ENCODE data around the gene SNAP91.

Gene SNAP91

GRCh38 chr6:83597511-83597910, 111.4 kb downstream of the SNAP91 start:
- no peak overlapping the region for H3K4me3 ChIP-seq (ENCODE audit: low read depth in 1 of 2, low read length in 2 of 2)
- no peak overlapping the region for H3K4me2 ChIP-seq (ENCODE audit: insufficient read depth, low read length)
- no peak overlapping the region for H2AFZ ChIP-seq (ENCODE audit: low read depth, low read length)
- no peak overlapping the region for H3K9ac ChIP-seq (ENCODE audit: low read depth, low read length)
- DNase-seq = no peak
- H3K36me3 ChIP-seq (ENCODE audit: insufficient read depth, low read length) = no peaks in the 10 kb centered on the region
- TF ChIP-seq EZH2 (IDR thresholded peaks at IDR 0.05; ENCODE audit: borderline replicate concordance, low read depth, low read length, severe bottlenecking) = no peak
- TF ChIP-seq CTCF (IDR thresholded peaks at IDR 0.05; ENCODE audit: borderline replicate concordance, extremely low read depth, low read length, poor library complexity, severe bottlenecking) = no peak
- H3K79me2 ChIP-seq (ENCODE audit: insufficient read depth, low read length) = no peaks in the 10 kb centered on the region
- H3K27ac ChIP-seq (ENCODE audit: low read length) = no peak overlapping the region
- no peaks in the 10 kb centered on the region for H3K9me3 ChIP-seq (ENCODE audit: insufficient read depth, low read length, severe bottlenecking)
- no peaks in the 10 kb centered on the region for H3K4me1 ChIP-seq (ENCODE audit: insufficient read depth, low read length)
- H3K27me3 ChIP-seq (ENCODE audit: insufficient read depth, low read length, poor library complexity) = no peaks in the 10 kb centered on the region
- no peak for ATAC-seq (ENCODE audit: insufficient read depth, low read depth)
- H4K20me1 ChIP-seq (ENCODE audit: insufficient read depth, low read length) = no peaks in the 10 kb centered on the region

GRCh38 chr6:83597051-83597450, 111.8 kb downstream of the SNAP91 start:
- no peaks in the 10 kb centered on the region for H3K79me2 ChIP-seq (ENCODE audit: insufficient read depth, low read length)
- H3K4me1 ChIP-seq (ENCODE audit: insufficient read depth, low read length) = no peaks in the 10 kb centered on the region
- H3K4me3 ChIP-seq (ENCODE audit: low read depth in 1 of 2, low read length in 2 of 2) = no peak overlapping the region
- H3K9me3 ChIP-seq (ENCODE audit: insufficient read depth, low read length, severe bottlenecking) = no peaks in the 10 kb centered on the region
- no peak overlapping the region for H3K4me2 ChIP-seq (ENCODE audit: insufficient read depth, low read length)
- H4K20me1 ChIP-seq (ENCODE audit: insufficient read depth, low read length) = no peaks in the 10 kb centered on the region
- H2AFZ ChIP-seq (ENCODE audit: low read depth, low read length) = no peak overlapping the region
- no peak overlapping the region for H3K9ac ChIP-seq (ENCODE audit: low read depth, low read length)
- H3K27me3 ChIP-seq (ENCODE audit: insufficient read depth, low read length, poor library complexity) = no peaks in the 10 kb centered on the region
- TF ChIP-seq CTCF (IDR thresholded peaks at IDR 0.05; ENCODE audit: borderline replicate concordance, extremely low read depth, low read length, poor library complexity, severe bottlenecking) (no peak), EZH2 (IDR thresholded peaks at IDR 0.05; ENCODE audit: borderline replicate concordance, low read depth, low read length, severe bottlenecking) (no peak)
- ATAC-seq (ENCODE audit: insufficient read depth, low read depth) (no peak), DNase-seq (no peak)
- H3K27ac ChIP-seq (ENCODE audit: low read length) = no peak overlapping the region
- no peaks in the 10 kb centered on the region for H3K36me3 ChIP-seq (ENCODE audit: insufficient read depth, low read length)

GRCh38 chr6:83594941-83595340, 114.0 kb downstream of the SNAP91 start:
- no peaks in the 10 kb centered on the region for H3K9me3 ChIP-seq (ENCODE audit: insufficient read depth, low read length, severe bottlenecking)
- ATAC-seq (ENCODE audit: insufficient read depth, low read depth) = no peak
- no peak overlapping the region for H3K4me2 ChIP-seq (ENCODE audit: insufficient read depth, low read length)
- no peaks in the 10 kb centered on the region for H3K4me1 ChIP-seq (ENCODE audit: insufficient read depth, low read length)
- DNase-seq = no peak
- H3K79me2 ChIP-seq (ENCODE audit: insufficient read depth, low read length) = no peaks in the 10 kb centered on the region
- no peak overlapping the region for H3K9ac ChIP-seq (ENCODE audit: low read depth, low read length)
- TF ChIP-seq CTCF (IDR thresholded peaks at IDR 0.05; ENCODE audit: borderline replicate concordance, extremely low read depth, low read length, poor library complexity, severe bottlenecking) (no peak), EZH2 (IDR thresholded peaks at IDR 0.05; ENCODE audit: borderline replicate concordance, low read depth, low read length, severe bottlenecking) (no peak)
- no peaks in the 10 kb centered on the region for H4K20me1 ChIP-seq (ENCODE audit: insufficient read depth, low read length)
- no peak overlapping the region for H3K27ac ChIP-seq (ENCODE audit: low read length)
- no peak overlapping the region for H3K4me3 ChIP-seq (ENCODE audit: low read depth in 1 of 2, low read length in 2 of 2)
- H3K36me3 ChIP-seq (ENCODE audit: insufficient read depth, low read length) = no peaks in the 10 kb centered on the region
- no peaks in the 10 kb centered on the region for H3K27me3 ChIP-seq (ENCODE audit: insufficient read depth, low read length, poor library complexity)
- H2AFZ ChIP-seq (ENCODE audit: low read depth, low read length) = no peak overlapping the region

- H3K9me3 ChIP-seq (ENCODE audit: insufficient read depth, low read length, severe bottlenecking) = no peaks in the 10 kb centered on the region
- no peaks in the 10 kb centered on the region for H3K4me1 ChIP-seq (ENCODE audit: insufficient read depth, low read length)
- no peaks in the 10 kb centered on the region for H4K20me1 ChIP-seq (ENCODE audit: insufficient read depth, low read length)
- no peak overlapping the region for H3K4me3 ChIP-seq (ENCODE audit: low read depth in 1 of 2, low read length in 2 of 2)
- H2AFZ ChIP-seq (ENCODE audit: low read depth, low read length) = no peak overlapping the region
- H3K9ac ChIP-seq (ENCODE audit: low read depth, low read length) = no peak overlapping the region
- H3K4me2 ChIP-seq (ENCODE audit: insufficient read depth, low read length) = no peak overlapping the region
- no peaks in the 10 kb centered on the region for H3K79me2 ChIP-seq (ENCODE audit: insufficient read depth, low read length)
- DNase-seq (no peak), ATAC-seq (ENCODE audit: insufficient read depth, low read depth) (no peak)
- no peaks in the 10 kb centered on the region for H3K27me3 ChIP-seq (ENCODE audit: insufficient read depth, low read length, poor library complexity)
- no peak overlapping the region for H3K27ac ChIP-seq (ENCODE audit: low read length)
- no peaks in the 10 kb centered on the region for H3K36me3 ChIP-seq (ENCODE audit: insufficient read depth, low read length)
- TF ChIP-seq CTCF (IDR thresholded peaks at IDR 0.05; ENCODE audit: borderline replicate concordance, extremely low read depth, low read length, poor library complexity, severe bottlenecking) = no peak
These were observed 115.5 kb downstream of the SNAP91 start for GRCh38 chr6:83593395-83593785.
